ENCODE data around the gene APRT.

- TF ChIP-seq CEBPB (IDR thresholded peaks at IDR 0.05; ENCODE audit: low read depth, low read length) (no peak), EP300 (IDR thresholded peaks at IDR 0.05; ENCODE audit: borderline replicate concordance in 1 of 2, low read depth in 2 of 2, low read length in 2 of 2) (no peak), SIN3A (conservative IDR thresholded peaks at IDR 0.05 in 1 of 2, IDR thresholded peaks at IDR 0.05 in 1 of 2; ENCODE audit: low read depth in 1 of 2, low read length in 2 of 2) (no peak), BRCA1 (IDR thresholded peaks at IDR 0.05; ENCODE audit: low read depth, low read length) (no peak), TEAD4 (IDR thresholded peaks at IDR 0.05; ENCODE audit: low read depth, low read length) (no peak)
- TF ChIP-seq, protein P1, sequence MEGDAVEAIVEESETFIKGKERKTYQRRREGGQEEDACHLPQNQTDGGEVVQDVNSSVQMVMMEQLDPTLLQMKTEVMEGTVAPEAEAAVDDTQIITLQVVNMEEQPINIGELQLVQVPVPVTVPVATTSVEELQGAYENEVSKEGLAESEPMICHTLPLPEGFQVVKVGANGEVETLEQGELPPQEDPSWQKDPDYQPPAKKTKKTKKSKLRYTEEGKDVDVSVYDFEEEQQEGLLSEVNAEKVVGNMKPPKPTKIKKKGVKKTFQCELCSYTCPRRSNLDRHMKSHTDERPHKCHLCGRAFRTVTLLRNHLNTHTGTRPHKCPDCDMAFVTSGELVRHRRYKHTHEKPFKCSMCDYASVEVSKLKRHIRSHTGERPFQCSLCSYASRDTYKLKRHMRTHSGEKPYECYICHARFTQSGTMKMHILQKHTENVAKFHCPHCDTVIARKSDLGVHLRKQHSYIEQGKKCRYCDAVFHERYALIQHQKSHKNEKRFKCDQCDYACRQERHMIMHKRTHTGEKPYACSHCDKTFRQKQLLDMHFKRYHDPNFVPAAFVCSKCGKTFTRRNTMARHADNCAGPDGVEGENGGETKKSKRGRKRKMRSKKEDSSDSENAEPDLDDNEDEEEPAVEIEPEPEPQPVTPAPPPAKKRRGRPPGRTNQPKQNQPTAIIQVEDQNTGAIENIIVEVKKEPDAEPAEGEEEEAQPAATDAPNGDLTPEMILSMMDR (IDR thresholded peaks at IDR 0.05; ENCODE audit: control extremely low read depth in 1 of 3, insufficient read depth in 1 of 3, low read depth in 1 of 3, low read length in 3 of 3): no peak
Measured at GRCh38 chr16:88807142-88807625, 4.5 kb downstream of the APRT start.

Measured in H1 (cell line).